Fibroblast of lung (primary cell): ENCODE measurements around the gene BTRC. TPM values are rescaled to one million over a fixed set of nuclear protein-coding genes. Genes with fewer than 3 reads are reported as not detected.

Experiments used
- DNase-seq, 2 donors: peaks; one replicate each; pipeline versions ENCODE4 v3.0.0 to v3.0.0-alpha.2; 2010; ENCODE audit warnings: low read depth in 2 of 2
- H2AFZ ChIP-seq: 2 replicates; pipeline ENCODE4 v1.5.1; 2012; ENCODE audit warnings: low read length, control low read depth, inconsistent platforms
- H3K27ac ChIP-seq: 2 replicates; pipeline ENCODE4 v1.5.1; 2011; ENCODE audit warnings: low read length, control low read depth; ENCODE audit not compliant: insufficient read depth
- H3K27me3 ChIP-seq: 2 replicates; pipeline ENCODE4 v1.5.1; 2011; ENCODE audit warnings: mild to moderate bottlenecking, low read length; ENCODE audit not compliant: control insufficient read depth, insufficient read depth
- H3K36me3 ChIP-seq: 2 replicates; pipeline ENCODE4 v1.5.1; 2011; ENCODE audit warnings: low read length; ENCODE audit not compliant: control insufficient read depth, insufficient read depth
- H3K4me1 ChIP-seq: 2 replicates; pipeline ENCODE4 v1.5.1; 2011; ENCODE audit warnings: low read length; ENCODE audit not compliant: control insufficient read depth, insufficient read depth; ENCODE audit errors: extremely low read depth
- H3K4me2 ChIP-seq: 2 replicates; pipeline ENCODE4 v1.5.1; 2011; ENCODE audit warnings: low read length, control low read depth; ENCODE audit not compliant: insufficient read depth; ENCODE audit errors: extremely low read depth
- H3K4me3 ChIP-seq, 4 experiments: fragments of 200-600 bp in 1 of 4; sonication (generic) in 1 of 4; replicated peaks in 1 of 4; 2 replicates each; pipeline ENCODE4 v1.5.1; 2011 to 2016; ENCODE audit warnings: low read length in 4 of 4, low read depth in 3 of 4, mild to moderate bottlenecking in 3 of 4, control low read depth in 2 of 4, inconsistent platforms in 1 of 4, mixed read lengths in 1 of 4; ENCODE audit not compliant: insufficient read depth in 1 of 4; ENCODE audit errors: control extremely low read depth in 1 of 4
- H3K79me2 ChIP-seq: 2 replicates; pipeline ENCODE4 v1.5.1; 2012; ENCODE audit warnings: mild to moderate bottlenecking, low read length, inconsistent platforms; ENCODE audit not compliant: control insufficient read depth, insufficient read depth
- H3K9ac ChIP-seq: 2 replicates; pipeline ENCODE4 v1.5.1; 2011; ENCODE audit warnings: mild to moderate bottlenecking, low read length, control low read depth; ENCODE audit not compliant: insufficient read depth
- H3K9me3 ChIP-seq: 2 replicates; pipeline ENCODE4 v1.5.1; 2012; ENCODE audit warnings: low read depth, low read length; ENCODE audit not compliant: control insufficient read depth, insufficient read depth
- H4K20me1 ChIP-seq: 2 replicates; pipeline ENCODE4 v1.5.1; 2011; ENCODE audit warnings: low read length; ENCODE audit not compliant: control insufficient read depth, insufficient read depth; ENCODE audit errors: extremely low read depth
- EZH2 ChIP-seq: IDR thresholded peaks from 2 replicates; pipeline ENCODE4 v1.5.1; 2012; ENCODE audit warnings: low read length, control low read depth, mild to moderate bottlenecking; ENCODE audit errors: missing control alignments
- polyA plus RNA-seq, 2 donors: library from polyadenylated mRNA; depleted of rRNA in 1 of 2; stranded (reverse) in 1 of 2; unstranded in 1 of 2; fragments of >200 nt; gene quantifications; 2 replicates each; pipeline ENCODE4 v1.2.1, GENCODE V29; 2011 to 2012; ENCODE audit warnings: missing spikeins in 1 of 2
- total RNA-seq: library from RNA; depleted of rRNA; stranded (reverse); fragments of >200 nt; gene quantifications from 2 replicates; pipeline ENCODE4 v1.2.1, GENCODE V29; 2014
- TF ChIP-seq, protein P1 (sequence below), 2 donors: IDR thresholded peaks in 1 of 2; conservative IDR thresholded peaks in 1 of 2; 1 replicate in 1 of 2; 2 replicates in 1 of 2; pipeline ENCODE4 v1.5.1; 2011 to 2012; ENCODE audit warnings: low read length in 2 of 2, control low read depth in 1 of 2, inconsistent platforms in 1 of 2, low read depth in 1 of 2, mild to moderate bottlenecking in 1 of 2

Gene BTRC
- total and polyA plus RNA-seq, 2 donors (not counting 1 experiment from before 2014, with no cell fraction given) = 9.2 to 10.9 TPM

DNA sequence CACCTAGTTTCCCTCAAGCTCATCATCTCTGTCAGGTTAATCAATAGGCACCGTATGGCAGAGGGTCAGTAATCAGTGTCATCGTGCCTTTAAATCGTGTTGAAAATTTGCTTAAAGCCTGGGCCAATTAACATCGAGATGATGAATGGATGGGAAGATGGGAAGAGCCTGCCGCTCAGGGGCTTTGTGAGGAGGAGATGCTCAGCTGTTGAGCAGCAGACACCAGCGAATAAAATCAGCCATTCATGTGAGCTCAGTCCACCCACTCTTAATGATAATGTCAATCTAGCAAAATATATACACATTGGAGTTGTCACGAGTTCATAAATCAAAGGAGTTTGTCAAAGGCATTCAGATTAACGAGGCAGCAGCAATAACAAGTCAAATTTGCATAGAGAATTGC is 97.7 kb downstream of the BTRC start:
- H3K27ac ChIP-seq = no peak overlapping the region
- no peak overlapping the region for H3K4me2 ChIP-seq
- H2AFZ ChIP-seq = no peak overlapping the region
- H3K36me3 ChIP-seq = no peaks in the 10 kb centered on the region
- TF ChIP-seq EZH2 = no peak
- TF ChIP-seq, protein P1, sequence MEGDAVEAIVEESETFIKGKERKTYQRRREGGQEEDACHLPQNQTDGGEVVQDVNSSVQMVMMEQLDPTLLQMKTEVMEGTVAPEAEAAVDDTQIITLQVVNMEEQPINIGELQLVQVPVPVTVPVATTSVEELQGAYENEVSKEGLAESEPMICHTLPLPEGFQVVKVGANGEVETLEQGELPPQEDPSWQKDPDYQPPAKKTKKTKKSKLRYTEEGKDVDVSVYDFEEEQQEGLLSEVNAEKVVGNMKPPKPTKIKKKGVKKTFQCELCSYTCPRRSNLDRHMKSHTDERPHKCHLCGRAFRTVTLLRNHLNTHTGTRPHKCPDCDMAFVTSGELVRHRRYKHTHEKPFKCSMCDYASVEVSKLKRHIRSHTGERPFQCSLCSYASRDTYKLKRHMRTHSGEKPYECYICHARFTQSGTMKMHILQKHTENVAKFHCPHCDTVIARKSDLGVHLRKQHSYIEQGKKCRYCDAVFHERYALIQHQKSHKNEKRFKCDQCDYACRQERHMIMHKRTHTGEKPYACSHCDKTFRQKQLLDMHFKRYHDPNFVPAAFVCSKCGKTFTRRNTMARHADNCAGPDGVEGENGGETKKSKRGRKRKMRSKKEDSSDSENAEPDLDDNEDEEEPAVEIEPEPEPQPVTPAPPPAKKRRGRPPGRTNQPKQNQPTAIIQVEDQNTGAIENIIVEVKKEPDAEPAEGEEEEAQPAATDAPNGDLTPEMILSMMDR (conservative IDR thresholded peaks at IDR 0.05 in 1 of 2, IDR thresholded peaks at IDR 0.05 in 1 of 2; ENCODE audit: low read depth in 1 of 2, low read length in 2 of 2) = no peak
- H3K27me3 ChIP-seq = no peaks in the 10 kb centered on the region
- H4K20me1 ChIP-seq = no peaks in the 10 kb centered on the region
- DNase-seq = no peak
- H3K4me3 ChIP-seq = no peak overlapping the region
- no peaks in the 10 kb centered on the region for H3K4me1 ChIP-seq
- no peak overlapping the region for H3K9ac ChIP-seq
- H3K9me3 ChIP-seq = no peaks in the 10 kb centered on the region
- H3K79me2 ChIP-seq = no peaks in the 10 kb centered on the region

DNA sequence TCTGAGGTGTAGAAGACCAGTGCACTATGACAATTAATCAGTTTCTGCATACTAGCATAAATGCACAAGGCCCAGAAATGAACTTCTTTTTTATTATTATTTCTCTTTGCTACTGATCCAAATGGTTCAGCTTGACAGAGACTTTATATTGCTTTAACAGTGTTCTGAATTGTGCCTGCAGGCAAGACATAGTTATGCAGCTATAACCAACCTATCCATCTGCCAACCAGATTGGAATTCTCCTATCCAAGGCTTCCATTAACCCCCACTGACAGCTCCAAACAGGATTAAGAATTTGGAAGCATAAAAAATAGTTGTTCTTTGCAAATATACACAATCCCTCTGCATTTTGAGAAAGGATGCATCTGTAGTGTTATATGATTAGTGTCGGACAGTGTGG is 98.2 kb downstream of the BTRC start:
- H3K9me3 ChIP-seq = no peaks in the 10 kb centered on the region
- no peak overlapping the region for H3K4me3 ChIP-seq
- TF ChIP-seq, protein P1 (conservative IDR thresholded peaks at IDR 0.05 in 1 of 2, IDR thresholded peaks at IDR 0.05 in 1 of 2; ENCODE audit: low read depth in 1 of 2, low read length in 2 of 2) = no peak
- no peak for TF ChIP-seq EZH2
- H3K4me1 ChIP-seq = no peaks in the 10 kb centered on the region
- H3K9ac ChIP-seq = no peak overlapping the region
- no peak overlapping the region for H2AFZ ChIP-seq
- H3K79me2 ChIP-seq = no peaks in the 10 kb centered on the region
- no peak overlapping the region for H3K4me2 ChIP-seq
- H4K20me1 ChIP-seq = no peaks in the 10 kb centered on the region
- no peaks in the 10 kb centered on the region for H3K27me3 ChIP-seq
- no peak overlapping the region for H3K27ac ChIP-seq
- no peaks in the 10 kb centered on the region for H3K36me3 ChIP-seq
- DNase-seq = no peak

DNA sequence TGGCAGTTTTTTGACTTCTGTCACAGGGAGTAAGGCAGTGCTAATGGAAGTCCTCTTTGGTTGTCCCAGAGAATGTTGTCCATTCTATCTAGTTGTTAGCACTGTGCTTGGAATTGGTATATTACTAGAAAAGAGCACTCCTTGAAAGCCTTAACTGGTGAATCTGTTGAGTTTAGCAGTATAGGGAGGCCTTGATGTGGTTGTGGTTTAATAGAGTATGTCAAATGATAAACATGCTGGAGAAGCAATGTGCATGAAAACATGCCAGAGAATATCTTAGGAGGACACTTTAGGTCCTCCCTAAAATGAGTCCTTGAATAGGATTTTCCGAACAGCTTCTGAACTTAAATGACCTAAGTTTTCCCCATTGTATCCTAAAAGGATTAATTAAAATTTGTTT is 98.6 kb downstream of the BTRC start:
- Histone ChIP-seq H3K27ac (no peak overlapping the region), H3K4me2 (no peak overlapping the region), H3K36me3 (no peaks in the 10 kb centered on the region), H3K79me2 (no peaks in the 10 kb centered on the region), H3K4me1 (no peaks in the 10 kb centered on the region), H3K4me3 (no peak overlapping the region), H2AFZ (no peak overlapping the region), H3K9ac (no peak overlapping the region), H3K9me3 (no peaks in the 10 kb centered on the region), H3K27me3 (no peaks in the 10 kb centered on the region), H4K20me1 (no peaks in the 10 kb centered on the region)
- DNase-seq = no peak
- no peak for TF ChIP-seq EZH2
- TF ChIP-seq, protein P1 (conservative IDR thresholded peaks at IDR 0.05 in 1 of 2, IDR thresholded peaks at IDR 0.05 in 1 of 2; ENCODE audit: low read depth in 1 of 2, low read length in 2 of 2) = no peak
